Body of pancreas (tissue), 4 donors: ENCODE measurements around the gene PLTP.

ENCODE experiments used
- CTCF ChIP-seq, 7 experiments: fragments of 450-650 bp in 4 of 7; fragments of 200-600 bp in 3 of 7; sonication (generic) in 3 of 7; IDR thresholded peaks; one replicate each; pipeline ENCODE4 v1.5.1; 2016 to 2019; ENCODE audit warnings: antibody characterized with exemption in 7 of 7
- POLR2A ChIP-seq, 3 donors: fragments of 450-650 bp; IDR thresholded peaks; one replicate each; pipeline ENCODE4 v1.6.1; 2016; ENCODE audit warnings: antibody characterized with exemption in 3 of 3, mild to moderate bottlenecking in 2 of 3

- TF ChIP-seq CTCF (IDR thresholded peaks at IDR 0.05), result no peak
- TF ChIP-seq POLR2A (IDR thresholded peaks at IDR 0.05), result no peak
These were observed 48.1 kb downstream of the PLTP start for GRCh38 chr20:45863543-45864470.
